HL-60 (cell line): ENCODE data around the gene OR8B4.
"Not testable (repeated sequence)": the region's sequence is repeated elsewhere in the genome, so short reads cannot be mapped to it uniquely, and the experiment has no call there.

ENCODE experiments used
- DNase-seq, 2 experiments: peaks; one replicate each; pipeline ENCODE4 v3.0.0-alpha.2; 2010 to 2020; ENCODE audit warnings: low read depth in 1 of 2, low spot score in 1 of 2
- H3K27ac ChIP-seq: fragments of 250-450 bp; sonication (Bioruptor Pico); replicated peaks from 2 replicates; pipeline ENCODE4 v1.5.1; 2020; ENCODE audit warnings: mild to moderate bottlenecking, moderate library complexity
- H3K27me3 ChIP-seq: fragments of 250-450 bp; sonication (Bioruptor Pico); 2 replicates; pipeline ENCODE4 v1.5.1; 2021; ENCODE audit warnings: mild to moderate bottlenecking, moderate library complexity; ENCODE audit not compliant: insufficient read depth, poor library complexity, severe bottlenecking
- H3K4me3 ChIP-seq: replicated peaks from 2 replicates; pipeline ENCODE4 v1.5.1; 2011; ENCODE audit warnings: mild to moderate bottlenecking, control low read depth, low read length; ENCODE audit not compliant: insufficient read depth
- CTCF ChIP-seq: IDR thresholded peaks from one replicate; pipeline ENCODE4 v1.5.1; 2011; ENCODE audit warnings: low read length, control low read depth, inconsistent platforms; ENCODE audit not compliant: insufficient read depth
- GABPA ChIP-seq: IDR thresholded peaks from 2 replicates; pipeline ENCODE4 v1.6.1; 2012; ENCODE audit warnings: low read depth
- POLR2AphosphoS5 ChIP-seq: IDR thresholded peaks from 2 replicates; pipeline ENCODE4 v1.6.1; 2012; ENCODE audit warnings: low read depth
- REST ChIP-seq: IDR thresholded peaks from 2 replicates; pipeline ENCODE4 v1.6.1; 2012; ENCODE audit warnings: low read depth; ENCODE audit not compliant: insufficient replicate concordance
- SPI1 ChIP-seq: IDR thresholded peaks from 2 replicates; pipeline ENCODE4 v1.6.1; 2012; ENCODE audit warnings: low read depth, mild to moderate bottlenecking, borderline replicate concordance

Gene OR8B4

GRCh38 chr11:124402326-124402922, 22.2 kb downstream of the OR8B4 start:
- DNase-seq: peak; percentile 21 to 61
- Histone ChIP-seq H3K27ac (no peak overlapping the region), H3K27me3 (peaks cover 3% of the 10 kb centered on the region), H3K4me3 (no peak overlapping the region)
- TF ChIP-seq REST: no peak
- TF ChIP-seq CTCF: peak; percentile 81

- no peak for DNase-seq
- no peak within 1 kb of the TSS for H3K27ac ChIP-seq
- TF ChIP-seq REST (no peak), SPI1 (no peak), POLR2AphosphoS5 (no peak), CTCF (no peak), GABPA (no peak)
- H3K27me3 ChIP-seq: no peaks in the 10 kb centered on the region
- H3K4me3 ChIP-seq: no peak within 1 kb of the TSS
These were observed 25.7 kb downstream of the OR8B4 start, which contains the start of gene OR8B3 for GRCh38 chr11:124398924-124399323. OR8B3 (minus strand) TSS chr11:124399024; CDS start chr11:124397351, 1,673 bp downstream.

GRCh38 chr11:124396847-124397246, 27.8 kb downstream of the OR8B4 start:
- H3K27me3 ChIP-seq, H3K4me3 ChIP-seq, H3K27ac ChIP-seq, DNase-seq: not testable (repeated sequence)

GRCh38 chr11:124394408-124394807, 30.3 kb downstream of the OR8B4 start:
- no peak overlapping the region for H3K4me3 ChIP-seq
- TF ChIP-seq REST: no peak
- TF ChIP-seq SPI1: no peak
- no peak for TF ChIP-seq GABPA
- no peak for TF ChIP-seq CTCF
- no peak for TF ChIP-seq POLR2AphosphoS5
- no peak for DNase-seq
- H3K27ac ChIP-seq: no peak overlapping the region
- no peaks in the 10 kb centered on the region for H3K27me3 ChIP-seq
